Fibroblast of the aortic adventitia (primary cell): Measurements from ENCODE around the gene SMIM33. TPM values are rescaled to one million over a fixed set of nuclear protein-coding genes. Genes with fewer than 3 reads are reported as not detected.

Source experiments
- DNase-seq: peaks from one replicate; pipeline ENCODE4 v3.0.0-alpha.2; 2010; ENCODE audit warnings: low read depth
- H3K4me3 ChIP-seq: 2 replicates; pipeline ENCODE4 v1.5.1; 2011; ENCODE audit warnings: low read depth, mild to moderate bottlenecking, control low read depth, low read length, moderate library complexity
- CTCF ChIP-seq: IDR thresholded peaks from 2 replicates; pipeline ENCODE4 v1.5.1; 2011; ENCODE audit warnings: mild to moderate bottlenecking, low read length, control low read depth, inconsistent platforms; ENCODE audit not compliant: insufficient read depth
- total RNA-seq: library from RNA; depleted of rRNA; stranded (reverse); fragments of >200 nt; gene quantifications from 2 replicates; pipeline ENCODE4 v1.2.3, GENCODE V29; 2012; ENCODE audit warnings: low replicate concordance

SMIM33 gene
- total RNA-seq, 1 donor, result not detected

- no peak for TF ChIP-seq CTCF
- no peak overlapping the region for H3K4me3 ChIP-seq
- DNase-seq, result peak; percentile 49
These were observed 9.1 kb upstream of the SMIM33 start for GRCh38 chr5:139461698-139462097.

DNA sequence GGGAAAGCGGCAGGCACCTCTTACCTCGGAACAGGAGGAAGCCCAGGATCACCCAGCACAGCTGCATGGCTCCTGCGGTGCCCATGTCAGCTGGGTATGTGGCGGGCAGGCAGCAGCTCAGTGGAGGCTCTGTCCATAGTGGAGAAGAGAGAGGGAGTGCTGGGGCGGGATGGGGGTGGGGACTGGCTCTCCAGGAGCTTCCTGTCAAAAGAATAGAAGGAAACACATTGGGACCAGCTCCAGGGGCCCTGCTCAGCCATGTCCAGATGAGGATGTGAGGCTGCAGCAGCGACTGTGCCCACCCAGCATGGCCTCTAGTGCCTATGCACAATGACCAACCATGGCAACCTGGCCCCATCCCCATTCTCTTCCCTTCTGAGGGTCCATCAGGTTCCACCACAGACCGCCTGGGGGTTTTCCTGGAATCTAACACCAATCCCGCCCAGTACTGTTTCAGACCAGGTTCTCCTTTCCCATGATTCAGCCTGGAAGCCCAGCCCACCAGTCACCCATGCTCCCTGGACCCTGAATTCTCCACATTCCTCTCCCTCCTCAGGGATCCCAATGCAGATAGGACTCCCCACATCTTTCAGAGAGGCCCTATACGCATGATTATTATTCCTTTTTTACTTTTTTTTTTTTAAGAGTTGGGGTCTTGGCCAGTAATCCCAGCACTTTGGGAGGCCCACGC is 8.1 kb upstream of the SMIM33 start, which contains the start of gene ECSCR:
TSS of gene ECSCR (minus strand) at position 158 of the 691 bp plus-strand sequence. CDS start at position 85, 73 bp downstream.
- TF ChIP-seq CTCF, result no peak
- DNase-seq, result no peak
- H3K4me3 ChIP-seq, result no peak within 1 kb of the TSS

GRCh38 chr5:139468421-139468931 is 2.3 kb upstream of the SMIM33 start:
- no peak for DNase-seq
- no peak for TF ChIP-seq CTCF
- no peak overlapping the region for H3K4me3 ChIP-seq

DNA sequence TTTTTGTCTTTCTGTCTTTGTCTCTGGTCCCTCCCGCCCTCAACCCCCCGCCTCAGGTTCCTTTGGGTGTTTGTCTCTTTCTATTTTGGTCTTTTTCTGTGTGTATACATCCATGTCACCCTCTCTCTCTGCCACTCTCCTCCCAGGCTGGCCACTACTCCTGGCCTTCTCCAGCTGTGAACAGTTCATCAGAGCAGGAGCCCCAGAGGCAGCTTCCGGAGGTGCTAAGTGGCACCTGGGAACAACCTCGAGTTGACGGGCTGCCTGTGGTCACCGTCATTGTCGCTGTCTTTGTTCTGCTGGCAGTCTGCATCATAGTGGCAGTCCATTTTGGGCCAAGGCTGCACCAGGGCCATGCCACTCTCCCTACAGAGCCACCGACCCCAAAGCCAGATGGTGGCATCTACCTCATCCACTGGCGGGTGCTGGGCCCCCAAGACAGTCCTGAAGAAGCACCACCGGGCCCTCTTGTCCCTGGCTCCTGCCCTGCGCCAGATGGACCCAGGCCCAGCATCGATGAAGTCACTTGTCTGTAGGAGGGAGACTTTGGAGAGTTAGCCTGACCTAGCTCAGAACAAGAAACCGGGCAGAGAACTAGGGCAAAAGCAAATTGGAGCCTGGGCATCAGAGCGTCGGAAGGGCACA is 1.7 kb downstream of the SMIM33 start:
- no peak overlapping the region for H3K4me3 ChIP-seq
- no peak for DNase-seq

DNA sequence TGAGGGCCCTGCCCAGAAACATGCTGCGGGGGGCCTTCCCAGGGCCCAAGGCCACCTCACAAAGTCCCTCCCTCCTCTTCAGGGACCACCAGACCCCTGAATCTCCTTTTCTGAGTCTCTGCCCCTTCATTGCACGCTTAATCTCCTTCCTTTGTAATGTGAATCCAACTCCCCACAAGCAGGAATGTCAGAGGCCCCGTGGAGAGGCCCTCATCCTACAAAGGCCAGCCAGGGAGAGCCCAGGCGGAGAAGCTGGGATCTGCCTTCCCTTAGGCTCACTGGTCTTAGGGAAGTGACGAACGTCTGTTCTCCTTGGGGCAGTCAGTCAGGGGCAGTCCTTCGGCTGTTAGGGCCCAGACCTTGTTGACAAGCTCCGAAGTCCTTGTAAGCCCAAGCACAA is 2.3 kb downstream of the SMIM33 start:
- DNase-seq, result peak; percentile 10
- TF ChIP-seq CTCF, result no peak
- H3K4me3 ChIP-seq, result no peak overlapping the region

More for the DNA sequence above, 1.7 kb downstream of the SMIM33 start:
- no peak for TF ChIP-seq CTCF

DNA sequence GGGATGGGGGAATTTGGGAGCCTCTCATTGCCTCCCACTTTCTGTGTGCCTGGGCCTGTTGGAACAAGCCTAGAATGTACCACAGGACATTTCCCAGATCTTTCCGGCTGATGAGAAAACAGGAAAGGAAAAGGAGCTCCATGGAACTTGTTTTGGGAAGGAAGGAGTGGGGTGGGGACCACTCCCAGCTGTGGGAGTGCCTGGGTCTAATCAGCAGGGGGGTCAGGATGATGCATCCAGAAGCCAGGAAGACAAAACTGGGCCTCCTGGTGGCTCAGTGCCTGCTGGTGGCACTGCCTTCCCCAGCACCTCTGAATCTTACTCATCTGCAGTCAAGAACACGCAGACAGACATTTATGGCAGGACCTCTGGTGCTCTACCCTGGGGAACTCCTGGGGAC is 2.8 kb downstream of the SMIM33 start:
- no peak overlapping the region for H3K4me3 ChIP-seq
- DNase-seq, result peak; percentile 32
- peak; percentile 7 for TF ChIP-seq CTCF
